CD4-positive, alpha-beta T cell treated with Interleukin-6 for 4 hours (primary cell): ENCODE data around the gene GNPTG.

Source experiments
- DNase-seq: peaks from one replicate; pipeline ENCODE4 v3.0.0-alpha.2; 2020; ENCODE audit warnings: mixed read lengths

Gene GNPTG

DNA sequence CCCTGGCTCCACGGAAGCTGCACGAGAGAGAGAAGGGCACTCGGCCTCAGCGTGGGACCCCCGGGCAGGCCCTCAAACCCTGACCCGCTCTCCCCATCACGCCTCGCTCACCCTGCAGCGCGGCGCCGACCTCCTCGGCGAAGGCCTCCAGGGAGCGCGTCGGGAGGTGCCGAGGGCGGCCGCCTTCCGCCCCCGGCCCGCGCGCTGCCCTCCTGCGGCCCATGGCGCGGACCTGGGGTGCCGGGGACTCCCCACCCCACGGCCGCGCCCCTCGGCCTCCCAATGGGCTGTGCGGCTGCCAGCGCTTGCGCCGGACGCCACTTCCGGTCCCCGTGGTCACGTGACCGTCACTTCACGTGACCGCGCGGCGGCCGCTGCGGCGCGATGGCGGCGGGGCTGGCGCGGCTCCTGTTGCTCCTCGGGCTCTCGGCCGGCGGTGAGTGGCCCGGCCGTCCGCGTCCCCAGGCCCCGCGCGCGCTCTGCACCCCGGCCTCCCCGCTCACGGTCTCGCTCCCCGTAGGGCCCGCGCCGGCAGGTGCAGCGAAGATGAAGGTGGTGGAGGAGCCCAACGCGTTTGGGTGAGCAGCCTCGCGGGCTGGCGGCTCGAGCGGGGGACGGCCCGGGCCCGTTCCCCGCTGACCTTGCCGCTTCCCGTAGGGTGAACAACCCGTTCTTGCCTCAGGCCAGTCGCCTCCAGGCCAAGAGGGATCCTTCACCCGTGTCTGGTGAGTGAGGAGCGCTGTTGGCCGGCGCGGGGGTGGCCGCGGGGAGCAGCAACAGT, at the start of gene GNPTG, which contains the start of gene TSR3:
GNPTG (plus strand) TSS at position 350 of the 781 bp plus-strand sequence; CDS start at position 385, 35 bp downstream.
TSR3 (minus strand) TSS at position 297 of the 781 bp plus-strand sequence; CDS start at position 223, 74 bp downstream.
- peak; percentile 86 for DNase-seq

DNA sequence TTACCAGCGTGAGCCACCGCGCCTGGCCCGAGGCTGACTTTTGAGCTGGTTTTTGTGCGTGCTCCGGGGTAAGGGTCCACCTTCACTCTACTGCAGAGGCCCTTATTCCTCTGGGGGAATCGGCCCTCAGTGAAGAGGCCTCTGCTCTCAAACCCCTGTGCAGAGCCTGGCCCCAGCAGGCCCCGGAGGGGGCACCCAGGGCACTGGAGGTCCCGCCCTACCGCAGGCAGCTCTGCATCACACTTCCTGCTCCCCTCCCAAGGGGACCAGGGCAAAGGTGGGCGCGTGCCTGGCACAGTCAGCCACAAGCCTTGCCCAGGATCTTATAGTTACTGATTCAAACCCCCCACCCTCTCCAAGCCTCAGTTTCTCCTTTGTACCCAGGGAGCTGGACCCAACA, 45.9 kb upstream of the GNPTG start:
- DNase-seq: no peak

DNA sequence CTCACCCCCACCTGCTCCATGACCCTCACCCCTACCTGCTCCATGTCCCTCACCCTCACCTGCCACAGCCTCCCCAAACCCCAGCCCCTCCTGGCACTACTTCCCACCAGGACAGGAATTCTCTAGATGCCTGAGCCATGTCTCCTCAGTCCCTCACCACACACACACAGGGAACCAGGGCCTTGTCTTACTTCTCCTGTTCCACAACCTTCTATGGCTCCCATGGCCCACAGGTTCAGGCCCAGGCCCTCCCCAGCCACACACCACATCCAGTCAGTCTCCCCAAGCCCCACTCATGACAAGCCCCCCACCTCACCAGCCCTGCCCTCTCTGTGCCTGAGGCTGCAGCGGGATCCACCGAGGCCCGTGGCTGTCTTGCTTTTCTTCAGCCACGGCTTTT, 45.4 kb upstream of the GNPTG start:
- no peak for DNase-seq

DNA sequence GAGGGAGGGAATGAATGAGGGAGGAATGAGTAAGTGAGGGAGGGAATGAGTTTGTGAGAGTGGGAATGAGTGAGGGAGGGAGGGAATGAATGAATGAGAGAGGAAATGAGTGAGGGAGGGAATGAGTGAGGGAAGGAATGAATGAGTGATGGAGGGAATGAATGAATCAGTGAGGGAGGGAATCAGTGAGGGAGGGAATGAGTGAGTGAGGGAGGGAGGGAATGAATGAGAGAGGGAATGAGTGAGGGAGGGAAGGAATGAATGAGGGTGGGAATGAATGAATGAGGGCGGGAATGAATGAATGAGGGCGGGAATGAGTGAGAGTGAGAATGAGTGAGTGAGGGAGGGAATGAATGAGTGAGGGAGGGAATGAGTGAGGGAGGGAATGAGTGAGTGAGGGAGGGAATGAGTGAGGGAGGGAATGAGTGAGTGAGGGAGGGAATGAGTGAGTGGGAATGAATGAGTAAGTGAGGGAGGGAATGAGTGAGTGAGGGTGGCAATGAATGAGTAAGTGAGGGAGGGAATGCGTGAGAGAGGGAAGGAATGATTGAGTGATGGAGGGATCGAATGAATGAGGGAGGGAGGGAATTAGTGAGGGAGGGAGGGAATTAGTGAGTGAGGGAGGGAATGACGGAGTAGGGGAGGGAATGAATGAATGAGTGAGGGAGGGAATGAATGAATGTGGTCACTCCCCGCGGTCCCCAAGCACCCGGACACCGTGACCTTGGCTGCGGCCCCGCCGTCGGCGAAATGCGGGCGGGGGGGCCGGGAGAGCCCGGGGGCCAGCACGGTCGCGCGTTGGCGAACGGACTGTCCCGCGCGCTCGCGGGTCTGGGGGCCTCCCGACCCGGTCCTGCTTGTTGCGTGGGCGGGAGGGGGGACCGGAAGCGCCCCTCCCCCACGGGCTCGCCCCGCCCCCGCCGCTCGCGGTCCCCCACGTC, 43.4 kb upstream of the GNPTG start:
- no peak for DNase-seq

DNA sequence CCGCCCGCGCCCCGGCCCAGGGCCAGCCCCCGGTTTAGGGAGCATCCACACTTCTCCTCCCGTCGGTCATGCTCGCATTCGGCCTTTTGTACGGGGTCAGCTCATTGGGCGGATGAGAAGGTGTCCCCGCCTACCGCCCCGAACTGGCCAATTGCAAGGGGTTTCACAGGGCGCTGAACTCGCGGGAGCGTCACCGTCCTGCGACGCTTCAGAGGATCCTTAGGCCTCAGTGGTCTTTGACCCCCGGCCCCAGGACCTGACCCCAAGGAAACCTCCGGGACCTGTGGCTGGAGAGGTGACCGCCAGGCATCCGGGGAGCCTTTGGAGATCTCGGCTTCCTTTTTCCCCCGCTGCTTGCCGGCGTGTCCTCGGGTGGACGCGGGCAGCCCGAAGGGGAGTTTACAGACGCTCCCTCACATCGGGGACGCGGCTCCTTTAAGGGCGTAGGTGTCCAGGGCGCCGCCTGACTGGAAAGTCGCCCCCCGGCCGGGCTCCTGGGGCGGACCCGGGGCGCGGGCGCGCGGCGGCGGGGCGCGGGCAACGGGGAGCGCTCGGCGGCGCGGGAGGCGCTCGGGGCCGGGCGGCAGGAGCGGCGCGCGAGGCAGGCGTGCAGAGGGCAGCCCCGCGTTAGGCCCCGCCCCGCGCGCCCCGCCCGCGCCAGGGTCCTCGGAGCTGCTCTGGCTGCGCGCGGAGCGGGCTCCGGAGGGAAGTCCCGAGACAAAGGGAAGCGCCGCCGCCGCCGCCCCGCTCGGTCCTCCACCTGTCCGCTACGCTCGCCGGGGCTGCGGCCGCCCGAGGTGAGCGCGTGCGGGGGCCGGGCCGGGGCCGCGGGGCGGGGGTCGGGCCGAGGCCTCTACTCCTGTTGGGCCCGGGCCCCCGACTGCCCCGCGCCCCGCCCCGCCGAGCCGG, 42.5 kb upstream of the GNPTG start, which contains the start of gene UBE2I:
UBE2I (plus strand) TSS at position 660 of the 909 bp plus-strand sequence. CDS start 4,395 bp downstream, outside the sequence.
- DNase-seq: peak; percentile 96

DNA sequence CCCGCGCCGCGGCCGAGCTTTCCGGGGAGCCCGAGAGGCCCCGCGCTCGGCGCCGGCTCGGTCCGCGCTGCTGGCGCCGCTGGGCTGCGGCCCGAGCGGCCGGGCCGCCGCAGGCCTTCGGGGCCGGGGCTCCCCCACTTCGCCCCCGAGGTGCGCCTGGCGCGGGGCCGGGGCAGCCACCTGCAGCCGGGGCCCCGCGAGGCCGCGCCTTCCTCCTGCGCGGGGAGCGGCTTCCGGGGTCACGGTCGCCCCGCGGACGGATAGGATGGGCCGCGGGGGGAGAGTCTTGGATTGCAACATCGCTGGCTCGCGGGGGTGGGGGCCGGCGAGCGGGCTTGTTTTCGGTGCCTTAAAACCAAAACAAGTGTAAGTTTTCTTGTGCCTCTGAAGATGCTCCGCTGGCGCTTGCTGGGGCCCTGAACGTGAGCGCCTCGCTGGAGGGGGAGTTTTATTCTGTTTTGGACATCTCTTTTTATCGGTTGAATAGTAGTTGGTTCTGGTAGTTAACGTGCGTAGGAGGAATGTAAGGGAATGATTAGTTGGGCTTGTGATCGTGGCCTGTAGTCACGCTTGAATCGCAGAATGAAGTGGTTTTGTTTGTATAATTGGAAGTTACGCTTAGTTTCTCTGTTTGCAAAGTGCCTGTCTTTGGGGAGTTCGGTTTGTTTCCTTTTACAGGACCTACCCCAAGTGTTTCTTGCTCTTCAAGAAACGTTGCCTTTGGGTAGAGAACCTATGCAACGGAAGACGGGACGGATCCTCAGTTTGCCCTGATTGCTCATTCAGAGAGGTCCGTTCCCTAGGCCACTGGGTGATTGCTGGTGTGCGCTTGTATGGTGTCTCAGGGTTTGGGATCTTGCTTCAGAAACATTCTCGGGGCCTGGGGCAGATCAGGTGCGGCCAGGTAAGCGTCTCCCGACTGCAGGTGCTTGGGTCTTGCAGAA, 41.6 kb upstream of the GNPTG start:
- peak; percentile 63 for DNase-seq

DNA sequence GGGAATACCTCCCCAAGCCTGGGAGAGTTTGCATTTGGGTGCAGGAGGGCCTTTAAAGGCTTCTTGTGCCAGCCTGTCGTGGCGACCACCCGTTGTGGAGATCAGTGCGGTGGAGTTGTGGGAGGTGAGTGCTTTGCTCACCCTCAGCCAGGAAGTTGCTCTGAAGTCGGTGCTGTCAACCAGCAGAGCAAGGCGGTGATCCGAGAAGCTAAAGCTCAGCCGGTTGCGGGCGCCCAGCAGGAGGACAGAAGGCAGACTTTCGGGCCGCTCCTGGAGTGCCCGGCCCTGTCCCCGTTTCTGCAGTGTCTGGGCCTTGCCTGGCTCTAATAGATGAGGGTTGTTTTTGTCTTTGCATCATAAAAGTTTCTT, 40.9 kb upstream of the GNPTG start:
- peak; percentile 40 for DNase-seq

DNA sequence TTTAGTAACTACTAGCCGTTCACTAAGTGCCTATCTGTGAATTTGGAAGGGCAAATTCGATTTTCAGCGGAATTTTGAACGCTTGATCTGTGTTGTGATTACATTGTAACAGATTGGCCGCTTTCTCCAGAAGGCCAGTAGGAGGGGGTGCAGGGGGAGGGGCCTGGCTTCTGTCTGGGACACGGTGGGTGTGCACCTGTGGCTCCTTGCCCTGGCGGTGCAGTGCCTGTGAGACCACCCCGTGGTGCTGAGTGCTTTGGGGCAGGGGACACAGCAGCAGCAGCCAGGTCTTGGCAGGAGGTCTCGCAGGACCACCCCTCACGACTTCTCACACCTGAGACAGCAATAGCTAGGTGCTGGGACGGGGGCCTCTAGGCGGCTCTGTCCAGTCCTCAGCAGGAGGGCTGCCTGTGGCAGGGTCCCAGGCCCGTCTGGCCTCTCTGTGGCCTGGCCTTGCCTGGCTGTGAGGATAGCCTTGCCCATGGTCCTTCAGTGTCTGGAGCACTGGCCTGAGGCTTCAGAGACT, 40.5 kb upstream of the GNPTG start:
- DNase-seq: no peak

DNA sequence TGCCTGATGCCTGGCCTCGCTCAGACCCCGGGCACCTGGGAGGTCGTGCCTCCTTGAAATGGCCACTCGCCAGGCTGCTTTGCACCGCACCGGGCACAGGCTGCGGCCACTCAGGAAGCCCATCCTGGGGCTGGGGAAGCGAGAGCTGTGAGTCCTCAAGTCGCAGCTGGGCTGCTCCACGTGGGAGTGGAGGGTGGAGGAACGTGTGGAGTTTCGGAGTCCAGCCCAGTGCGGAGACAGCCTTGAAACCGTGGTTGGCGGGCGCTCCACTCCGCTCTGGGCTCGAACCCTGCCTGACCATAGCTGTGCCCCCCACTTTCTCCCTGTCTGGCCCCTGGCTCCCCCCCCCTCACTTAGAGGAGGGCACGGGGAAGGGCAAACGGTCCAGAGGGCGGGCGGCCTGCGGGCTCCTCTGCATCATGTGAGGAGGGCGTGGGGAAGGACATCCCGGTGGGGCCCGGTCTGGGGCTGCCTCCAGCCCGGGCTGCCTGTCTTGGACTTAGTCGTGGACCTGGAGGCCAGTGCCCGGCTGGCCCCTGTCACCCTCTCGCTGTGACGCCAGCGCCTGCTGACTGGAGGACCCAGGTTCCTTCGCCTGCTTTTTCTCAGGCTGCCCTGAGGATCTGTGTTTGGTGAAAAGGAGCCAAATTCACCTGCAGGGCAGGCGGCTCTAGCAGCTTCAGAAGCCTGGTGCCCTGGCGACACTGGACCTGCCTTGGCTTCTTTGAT, 39.8 kb upstream of the GNPTG start:
- DNase-seq: no peak

DNA sequence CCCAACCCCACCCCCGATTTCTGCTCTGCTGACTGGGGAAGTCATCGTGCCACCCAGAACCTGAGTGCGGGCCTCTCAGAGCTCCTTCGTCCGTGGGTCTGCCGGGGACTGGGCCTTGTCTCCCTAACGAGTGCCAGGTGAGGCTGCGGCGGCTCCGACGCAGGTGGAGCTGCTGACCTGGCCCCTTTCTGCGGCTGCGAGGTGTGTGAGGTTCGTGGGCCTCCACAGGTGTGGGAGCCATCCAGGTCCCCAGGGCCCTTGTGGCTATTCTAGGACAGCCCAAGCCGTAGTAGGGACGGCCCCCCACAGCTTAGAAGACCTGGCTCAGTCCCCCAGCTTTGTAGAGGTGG, 39.3 kb upstream of the GNPTG start:
- no peak for DNase-seq

DNA sequence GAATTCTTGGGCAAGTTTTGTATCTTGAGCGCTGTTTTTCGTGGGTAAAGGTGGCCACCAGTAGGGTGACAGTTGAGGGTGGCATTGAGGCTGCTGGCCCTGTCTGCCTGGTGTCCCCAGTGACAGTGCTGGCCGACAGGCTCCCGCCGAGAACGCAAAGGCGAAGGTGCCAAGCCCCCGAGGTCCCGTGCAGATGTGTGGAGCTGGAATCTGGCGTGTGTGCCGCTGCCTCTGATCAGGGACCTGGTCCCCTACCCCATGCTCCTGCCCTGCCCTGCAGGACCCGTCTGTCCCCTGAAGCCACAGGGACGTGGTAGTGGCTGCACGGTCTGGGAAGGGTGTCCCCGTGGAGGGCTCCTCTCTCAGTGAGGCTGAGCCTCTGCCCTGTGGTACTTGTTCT, 38.8 kb upstream of the GNPTG start:
- no peak for DNase-seq

DNA sequence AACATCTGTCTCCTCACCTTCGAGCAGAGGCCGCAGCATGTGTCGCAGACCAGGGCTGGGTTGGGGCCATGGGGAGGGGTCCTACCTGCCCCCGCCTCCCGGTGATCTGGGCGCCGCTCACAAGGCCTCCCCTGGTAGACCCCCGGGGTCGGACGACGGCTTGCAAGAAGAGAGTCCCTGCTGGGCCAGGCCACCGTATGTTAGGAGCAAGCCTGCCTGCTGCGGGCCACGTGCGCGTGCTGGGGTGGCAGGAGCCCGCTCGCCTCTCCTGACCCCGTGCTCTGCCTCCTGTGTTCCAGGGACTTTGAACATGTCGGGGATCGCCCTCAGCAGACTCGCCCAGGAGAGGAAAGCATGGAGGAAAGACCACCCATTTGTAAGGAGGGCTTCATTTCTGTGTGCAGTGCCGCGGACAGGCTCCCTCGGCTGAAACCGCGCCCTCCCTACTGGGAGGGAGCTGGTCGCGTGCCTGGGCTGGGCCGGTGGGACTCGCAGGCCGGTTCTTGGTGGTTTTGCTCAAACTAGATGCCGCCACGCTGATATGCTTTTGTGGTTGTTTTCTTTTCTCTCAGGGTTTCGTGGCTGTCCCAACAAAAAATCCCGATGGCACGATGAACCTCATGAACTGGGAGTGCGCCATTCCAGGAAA, 37.9 kb upstream of the GNPTG start:
- DNase-seq: no peak

DNA sequence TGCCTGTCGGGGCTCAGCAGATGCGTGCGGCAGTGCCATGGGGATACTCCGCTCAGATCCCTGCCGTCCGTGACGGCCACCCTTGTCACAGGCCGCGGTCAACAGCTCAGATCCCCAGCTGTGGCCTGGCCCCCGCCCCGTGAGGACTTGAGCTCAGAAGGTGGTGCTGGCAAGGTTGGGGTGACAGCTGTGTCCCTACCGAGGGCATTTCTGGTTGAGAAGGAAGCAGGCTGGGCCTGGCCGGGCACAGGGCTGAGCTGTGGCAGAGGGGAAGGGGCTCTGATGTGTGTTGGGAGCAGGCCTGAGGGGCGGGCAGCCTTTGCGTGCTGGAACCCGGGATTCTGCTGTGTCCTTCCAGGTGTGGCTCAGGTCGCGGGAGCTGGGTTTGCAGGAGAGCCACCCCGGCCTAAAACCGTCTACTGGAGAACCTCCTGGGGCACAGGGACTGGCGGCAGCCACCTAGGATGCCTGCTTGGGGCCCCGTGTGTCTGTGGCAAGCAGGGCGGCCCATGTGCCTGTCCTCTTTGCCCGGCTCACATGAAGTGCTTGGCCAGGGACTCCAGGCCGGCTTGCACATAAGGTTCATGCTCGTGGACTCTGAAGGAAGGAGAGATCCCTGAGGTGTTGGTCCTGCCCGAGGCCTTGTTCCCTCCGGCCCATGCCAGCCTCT, 37.2 kb upstream of the GNPTG start:
- no peak for DNase-seq

DNA sequence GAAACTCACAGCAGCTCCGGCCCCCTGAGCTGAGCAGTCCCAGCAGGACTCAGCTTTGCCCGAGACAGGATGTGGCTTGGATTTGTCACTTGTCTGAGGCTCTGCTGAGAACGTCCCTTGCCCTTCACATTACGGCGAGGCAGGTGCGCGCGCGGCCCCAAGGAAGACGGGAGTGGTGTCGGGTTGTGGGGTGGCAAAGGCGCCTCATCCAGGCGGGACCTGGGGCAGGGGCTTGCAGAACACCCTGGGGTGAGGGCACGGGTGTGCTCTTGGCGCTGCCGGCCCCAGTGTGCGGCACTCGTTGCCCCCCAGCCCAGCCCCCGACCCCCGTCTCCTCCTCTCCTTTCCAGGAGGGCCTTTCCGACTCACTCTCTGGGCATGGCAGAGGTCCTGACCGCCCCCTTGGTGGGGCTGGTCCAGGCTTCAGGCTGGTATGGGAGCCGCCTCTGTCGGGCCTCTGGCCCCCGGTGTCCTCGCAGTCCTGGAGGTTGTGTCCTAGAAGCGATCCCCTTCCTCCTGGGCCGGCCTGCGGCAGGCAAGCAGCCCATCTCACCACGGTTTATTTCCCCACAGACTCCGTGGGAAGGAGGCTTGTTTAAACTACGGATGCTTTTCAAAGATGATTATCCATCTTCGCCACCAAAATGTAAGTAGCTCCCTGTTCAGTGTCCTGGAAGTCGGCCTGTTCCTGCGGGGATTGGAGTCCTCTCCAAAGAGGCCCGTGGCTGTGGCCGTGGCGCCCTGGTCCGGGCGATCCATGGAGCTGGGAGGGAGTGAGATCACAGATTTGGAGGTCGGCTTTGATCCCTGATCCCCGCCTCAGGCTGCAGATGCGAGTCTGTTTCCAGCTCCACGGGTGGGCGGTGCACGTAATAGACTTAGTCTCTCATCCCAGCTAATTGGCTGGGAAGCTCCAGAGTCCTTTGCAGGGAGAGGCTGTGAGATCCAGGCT, 36.4 kb upstream of the GNPTG start:
- DNase-seq: no peak

DNA sequence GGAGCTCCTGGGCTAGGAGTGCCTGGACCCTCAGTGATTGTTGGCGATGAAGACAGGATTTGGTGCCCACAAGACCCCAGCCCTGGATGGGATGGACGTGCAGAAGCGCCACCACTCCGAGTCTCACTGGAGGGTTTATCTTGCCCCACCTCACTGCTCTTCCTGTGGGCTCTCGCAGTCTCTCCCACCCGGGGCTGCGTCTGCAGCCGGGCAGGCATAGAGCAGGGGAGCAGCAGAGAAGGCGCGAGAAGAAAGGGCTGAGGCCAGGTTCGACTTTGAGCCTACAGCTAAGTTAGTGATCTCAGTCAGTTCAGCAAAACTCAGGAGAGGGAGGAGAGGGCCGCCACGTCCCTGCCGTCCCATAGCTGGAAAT, 35.7 kb upstream of the GNPTG start:
- DNase-seq: no peak

DNA sequence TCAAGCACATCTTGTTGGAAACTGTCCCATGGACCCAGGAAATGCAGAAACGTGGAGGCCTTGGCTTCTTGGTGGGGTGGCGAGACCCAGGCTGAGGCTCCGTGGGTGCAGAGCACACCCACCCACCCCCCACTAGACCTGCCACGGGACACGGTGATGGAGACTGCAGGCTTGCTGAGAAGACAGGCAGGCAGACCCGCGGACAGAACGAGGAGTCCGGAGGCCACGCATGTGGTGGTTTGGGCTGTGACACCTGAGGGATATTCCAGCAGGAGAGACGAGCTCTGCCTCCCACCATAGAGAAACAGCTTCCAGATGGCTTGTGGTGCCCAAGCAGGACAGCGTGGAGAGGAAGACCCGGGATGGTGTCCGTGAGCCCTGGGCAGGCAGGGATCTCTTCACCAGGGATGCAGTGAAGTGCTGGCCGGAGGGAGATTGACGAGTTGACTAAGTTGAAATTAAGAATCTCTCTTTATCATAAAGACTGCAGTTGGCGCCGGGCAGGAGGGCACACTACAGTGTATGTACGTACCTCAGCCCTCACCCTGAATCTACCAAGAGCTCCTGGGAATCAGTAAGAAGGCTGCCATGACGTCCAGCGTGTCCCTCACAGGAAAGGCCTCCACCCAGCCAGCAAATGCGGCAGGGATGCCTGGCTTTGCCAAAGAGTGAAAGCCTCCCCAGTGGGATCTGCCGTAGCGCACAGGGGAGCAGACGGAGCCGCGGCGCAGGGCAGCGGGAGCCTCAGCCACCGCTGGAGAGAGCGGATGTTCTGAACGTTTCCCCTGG, 34.1 kb upstream of the GNPTG start:
- no peak for DNase-seq

DNA sequence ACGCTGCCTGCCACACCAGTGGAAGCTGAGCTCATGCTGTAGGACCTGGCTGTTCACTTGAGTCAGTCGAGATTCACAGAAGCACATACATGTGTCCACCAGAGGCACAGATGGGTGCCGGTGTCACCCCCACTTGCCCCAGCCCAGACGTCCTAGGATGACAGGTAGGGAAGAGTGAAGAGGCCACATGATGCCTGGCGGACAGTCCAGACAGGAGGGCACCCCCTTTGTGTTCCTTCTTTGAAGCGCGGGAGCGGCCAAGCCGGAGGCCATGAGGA, 33.5 kb upstream of the GNPTG start:
- DNase-seq: no peak

DNA sequence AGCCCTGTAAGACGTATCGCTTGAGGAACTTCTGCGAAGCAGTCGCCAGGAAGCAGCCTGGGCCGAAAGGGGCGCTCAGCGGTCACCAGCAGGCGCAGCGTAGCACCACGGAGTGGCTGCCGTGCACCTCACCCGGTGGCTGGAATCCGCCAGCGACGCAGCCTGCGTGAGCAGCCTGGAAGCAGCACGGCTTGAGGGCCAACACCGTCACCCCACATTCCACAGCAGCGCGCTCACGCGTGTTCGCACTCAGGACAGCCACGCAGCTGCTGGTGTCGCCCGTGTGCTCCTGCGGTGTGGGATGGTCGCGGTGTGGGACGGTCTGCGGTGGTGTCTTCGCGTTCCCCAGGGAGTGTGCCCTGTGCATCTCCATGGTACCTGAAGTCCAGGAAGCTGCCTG, 32.7 kb upstream of the GNPTG start:
- no peak for DNase-seq
